H9 (cell line): ENCODE data around the gene CCDC7. TPM values are rescaled to one million over a fixed set of nuclear protein-coding genes. Genes with fewer than 3 reads are reported as not detected.

Experiments used
- DNase-seq: peaks from one replicate; pipeline ENCODE4 v3.0.0-alpha.2; 2017
- H2AFZ ChIP-seq: one replicate; pipeline ENCODE4 v1.6.1; 2013; ENCODE audit warnings: mild to moderate bottlenecking, low read length, control low read depth, moderate library complexity
- H2AK5ac ChIP-seq: 2 replicates; pipeline ENCODE4 v1.6.1; 2013; ENCODE audit warnings: low read length, control low read depth, mixed read lengths; ENCODE audit not compliant: insufficient read length
- H2BK120ac ChIP-seq: one replicate; pipeline ENCODE4 v1.6.1; 2013; ENCODE audit warnings: low read depth, mild to moderate bottlenecking, low read length, control low read depth, inconsistent platforms; ENCODE audit not compliant: poor library complexity, severe bottlenecking
- H2BK12ac ChIP-seq: 2 replicates; pipeline ENCODE4 v1.6.1; 2013; ENCODE audit warnings: low read length, control low read depth, mixed read lengths, low read depth; ENCODE audit not compliant: insufficient read length
- H2BK15ac ChIP-seq: 2 replicates; pipeline ENCODE4 v1.6.1; 2013; ENCODE audit warnings: low read depth, low read length, control low read depth
- H2BK20ac ChIP-seq: one replicate; pipeline ENCODE4 v1.6.1; 2013; ENCODE audit warnings: low read depth, mild to moderate bottlenecking, low read length, control low read depth, inconsistent platforms; ENCODE audit not compliant: poor library complexity, severe bottlenecking
- H2BK5ac ChIP-seq: 2 replicates; pipeline ENCODE4 v1.6.1; 2013; ENCODE audit warnings: low read length, control low read depth, mixed read lengths; ENCODE audit not compliant: insufficient read length
- H3K14ac ChIP-seq: 2 replicates; pipeline ENCODE4 v1.6.1; 2013; ENCODE audit warnings: low read length, control low read depth; ENCODE audit not compliant: insufficient read depth
- H3K18ac ChIP-seq: 2 replicates; pipeline ENCODE4 v1.6.1; 2013; ENCODE audit warnings: low read depth, mild to moderate bottlenecking, mixed read lengths, low read length, control low read depth; ENCODE audit not compliant: insufficient read length
- H3K23ac ChIP-seq: 2 replicates; pipeline ENCODE4 v1.6.1; 2013; ENCODE audit warnings: low read length, control low read depth, mixed read lengths, low read depth; ENCODE audit not compliant: insufficient read length
- H3K23me2 ChIP-seq: 2 replicates; pipeline ENCODE4 v1.6.1; 2013; ENCODE audit warnings: low read depth, mild to moderate bottlenecking, mixed read lengths, low read length, control low read depth; ENCODE audit not compliant: insufficient read length, poor library complexity, severe bottlenecking
- H3K27ac ChIP-seq: 2 replicates; pipeline ENCODE4 v1.5.1; 2013; ENCODE audit warnings: low read length, control low read depth, mixed read lengths, low read depth; ENCODE audit not compliant: insufficient read length
- H3K27me3 ChIP-seq: 2 replicates; pipeline ENCODE4 v1.6.1; 2013; ENCODE audit warnings: low read length, control low read depth, inconsistent platforms; ENCODE audit not compliant: insufficient read depth
- H3K4ac ChIP-seq: 2 replicates; pipeline ENCODE4 v1.6.1; 2013; ENCODE audit warnings: low read depth, mild to moderate bottlenecking, control low read depth, inconsistent platforms, low read length, moderate library complexity
- H3K4me1 ChIP-seq: 2 replicates; pipeline ENCODE4 v1.6.1; 2013; ENCODE audit warnings: low read length, control low read depth, inconsistent platforms; ENCODE audit not compliant: insufficient read depth
- H3K4me2 ChIP-seq: 2 replicates; pipeline ENCODE4 v1.6.1; 2013; ENCODE audit warnings: low read length, control low read depth, mixed read lengths; ENCODE audit not compliant: insufficient read length, insufficient read depth
- H3K56ac ChIP-seq: 2 replicates; pipeline ENCODE4 v1.6.1; 2013; ENCODE audit warnings: low read depth, mild to moderate bottlenecking, mixed read lengths, low read length, control low read depth; ENCODE audit not compliant: insufficient read length
- H3K79me1 ChIP-seq: 2 replicates; pipeline ENCODE4 v1.6.1; 2013; ENCODE audit warnings: low read depth, mild to moderate bottlenecking, moderate library complexity, low read length, control low read depth, inconsistent platforms; ENCODE audit not compliant: insufficient read depth, poor library complexity, severe bottlenecking
- H3K79me2 ChIP-seq: 2 replicates; pipeline ENCODE4 v1.6.1; 2013; ENCODE audit warnings: low read length, control low read depth, inconsistent platforms; ENCODE audit not compliant: insufficient read depth
- H3K9ac ChIP-seq: 2 replicates; pipeline ENCODE4 v1.6.1; 2013; ENCODE audit warnings: low read length, control low read depth, mixed read lengths; ENCODE audit not compliant: insufficient read length; ENCODE audit errors: extremely low read depth
- H3K9me3 ChIP-seq: one replicate; pipeline ENCODE4 v1.6.1; 2013; ENCODE audit warnings: low read depth, low read length, inconsistent platforms; ENCODE audit not compliant: control insufficient read depth
- H3T11ph ChIP-seq: one replicate; pipeline ENCODE4 v1.6.1; 2013; ENCODE audit warnings: mild to moderate bottlenecking, low read length, control low read depth, inconsistent platforms
- H4K20me1 ChIP-seq: one replicate; pipeline ENCODE4 v1.6.1; 2013; ENCODE audit not compliant: control insufficient read depth, insufficient read length, insufficient read depth
- H4K5ac ChIP-seq: 2 replicates; pipeline ENCODE4 v1.6.1; 2013; ENCODE audit warnings: low read depth, mild to moderate bottlenecking, mixed read lengths, low read length, control low read depth; ENCODE audit not compliant: insufficient read length
- H4K8ac ChIP-seq: replicated peaks from 2 replicates; pipeline ENCODE4 v1.6.1; 2013; ENCODE audit warnings: low read length, control low read depth, mixed read lengths, low read depth; ENCODE audit not compliant: insufficient read length
- H4K91ac ChIP-seq: 2 replicates; pipeline ENCODE4 v1.6.1; 2013; ENCODE audit warnings: low read depth, mild to moderate bottlenecking, moderate library complexity, mixed read lengths, low read length, control low read depth; ENCODE audit not compliant: insufficient read length
- H3K27ac Mint-ChIP-seq, 3 experiments: 2 replicates in 2 of 3; 3 replicates in 1 of 3; pipeline ENCODE4 v1.8.0; 2020 to 2021; ENCODE audit warnings: mixed read lengths in 3 of 3, mild to moderate bottlenecking in 1 of 3, moderate library complexity in 1 of 3
- H3K27me3 Mint-ChIP-seq: 2 replicates; pipeline ENCODE4 v1.8.0; 2021; ENCODE audit warnings: low read depth, mild to moderate bottlenecking, moderate library complexity, mixed read lengths
- H3K36me3 Mint-ChIP-seq, 3 experiments: 2 replicates in 2 of 3; 3 replicates in 1 of 3; pipeline ENCODE4 v1.8.0; 2020 to 2021; ENCODE audit warnings: low read depth in 3 of 3, mixed read lengths in 3 of 3; ENCODE audit not compliant: insufficient read depth in 1 of 3
- H3K4me1 Mint-ChIP-seq, 2 experiments: 2 replicates each; pipeline ENCODE4 v1.8.0; 2020; ENCODE audit warnings: mixed read lengths in 2 of 2
- H3K4me3 Mint-ChIP-seq, 2 experiments: 2 replicates in 1 of 2; 3 replicates in 1 of 2; pipeline ENCODE4 v1.8.0; 2020 to 2021; ENCODE audit warnings: mild to moderate bottlenecking in 2 of 2, mixed read lengths in 2 of 2, moderate library complexity in 1 of 2
- H3K9me3 Mint-ChIP-seq, 2 experiments: 2 replicates in 1 of 2; 3 replicates in 1 of 2; pipeline ENCODE4 v1.8.0; 2020; ENCODE audit warnings: mild to moderate bottlenecking in 2 of 2, mixed read lengths in 2 of 2, moderate library complexity in 1 of 2
- WGBS: extraction: QIAGEN DNeasy Blood & Tissue Kit; methylation state at CpG from one replicate; pipeline ENCODE4 v1.1.7; 2013; ENCODE audit warnings: missing lambda C conversion rate, low lambda C conversion rate, mixed read lengths; ENCODE audit not compliant: insufficient read length; ENCODE audit errors: extremely low coverage; 5-methylcytosine and 5-hydroxymethylcytosine counted together
- total RNA-seq: library from RNA; stranded (reverse); gene quantifications from 2 replicates; pipeline ENCODE4 v1.2.1, GENCODE V29; 2021
- TF ChIP-seq, protein P1 (sequence below): fragments of 200-600 bp; sonication (generic); conservative IDR thresholded peaks from 3 replicates; pipeline ENCODE4 v1.8.0; 2021; ENCODE audit warnings: antibody characterized with exemption, mild to moderate bottlenecking

CCDC7 gene
- total RNA-seq, 1 experiment from 2014 or later, result 1.6 TPM

DNA sequence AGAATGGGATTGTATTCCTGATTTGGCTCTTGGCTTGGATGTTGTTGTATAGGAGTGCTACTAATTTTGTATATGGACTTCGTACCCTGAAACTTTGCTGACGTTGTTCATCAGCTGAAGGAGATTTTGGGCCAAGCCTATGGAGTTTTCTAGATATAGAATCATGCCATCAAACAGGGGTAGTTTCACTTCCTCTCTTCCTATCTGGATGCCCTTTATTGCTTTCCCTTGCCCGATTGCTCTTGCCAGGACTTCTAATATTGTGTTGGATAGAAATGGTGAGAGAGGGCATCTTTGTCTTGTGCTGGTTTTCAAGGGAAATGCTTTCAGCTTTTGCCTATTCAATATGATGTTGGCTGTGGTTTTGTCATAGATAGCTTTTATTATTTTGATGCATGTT is 92.3 kb downstream of the CCDC7 start:
- no peaks in the 10 kb centered on the region for H4K20me1 ChIP-seq
- Mint-ChIP-seq H3K4me3 (no peak overlapping the region), H3K36me3 (peaks cover 0 to 8% (median 0%) of the 10 kb centered on the region in 3 experiments; a peak in 2 of 7 replicates), H3K27me3 (no peaks in the 10 kb centered on the region), H3K9me3 (peaks cover 10 to 16% of the 10 kb centered on the region in 2 experiments), H3K4me1 (peaks cover 3% of the 10 kb centered on the region in 2 experiments; a peak in 1 of 4 replicates), H3K27ac (no peak overlapping the region)
- no peaks in the 10 kb centered on the region for H3K27me3 ChIP-seq
- H2AFZ ChIP-seq, result no peak overlapping the region
- no peak overlapping the region for H3K23ac ChIP-seq
- no peak overlapping the region for H3K18ac ChIP-seq
- no peak overlapping the region for H2AK5ac ChIP-seq
- no peak overlapping the region for H3K27ac ChIP-seq
- H2BK20ac ChIP-seq, result no peak overlapping the region
- no peak overlapping the region for H4K91ac ChIP-seq
- H3K9ac ChIP-seq, result no peak overlapping the region
- no peak overlapping the region for H3K4ac ChIP-seq
- no peak overlapping the region for H2BK12ac ChIP-seq
- no peak overlapping the region for H2BK5ac ChIP-seq
- WGBS, result no CpG with 5 or more reads among the region's 3 CpGs
- no peak overlapping the region for H3K14ac ChIP-seq
- H3K4me2 ChIP-seq, result no peak overlapping the region
- no peaks in the 10 kb centered on the region for H3K4me1 ChIP-seq
- TF ChIP-seq, protein P1, sequence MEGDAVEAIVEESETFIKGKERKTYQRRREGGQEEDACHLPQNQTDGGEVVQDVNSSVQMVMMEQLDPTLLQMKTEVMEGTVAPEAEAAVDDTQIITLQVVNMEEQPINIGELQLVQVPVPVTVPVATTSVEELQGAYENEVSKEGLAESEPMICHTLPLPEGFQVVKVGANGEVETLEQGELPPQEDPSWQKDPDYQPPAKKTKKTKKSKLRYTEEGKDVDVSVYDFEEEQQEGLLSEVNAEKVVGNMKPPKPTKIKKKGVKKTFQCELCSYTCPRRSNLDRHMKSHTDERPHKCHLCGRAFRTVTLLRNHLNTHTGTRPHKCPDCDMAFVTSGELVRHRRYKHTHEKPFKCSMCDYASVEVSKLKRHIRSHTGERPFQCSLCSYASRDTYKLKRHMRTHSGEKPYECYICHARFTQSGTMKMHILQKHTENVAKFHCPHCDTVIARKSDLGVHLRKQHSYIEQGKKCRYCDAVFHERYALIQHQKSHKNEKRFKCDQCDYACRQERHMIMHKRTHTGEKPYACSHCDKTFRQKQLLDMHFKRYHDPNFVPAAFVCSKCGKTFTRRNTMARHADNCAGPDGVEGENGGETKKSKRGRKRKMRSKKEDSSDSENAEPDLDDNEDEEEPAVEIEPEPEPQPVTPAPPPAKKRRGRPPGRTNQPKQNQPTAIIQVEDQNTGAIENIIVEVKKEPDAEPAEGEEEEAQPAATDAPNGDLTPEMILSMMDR, result no peak
- no peaks in the 10 kb centered on the region for H3K9me3 ChIP-seq
- H4K5ac ChIP-seq, result no peak overlapping the region
- no peak overlapping the region for H3T11ph ChIP-seq
- H3K56ac ChIP-seq, result no peak overlapping the region
- H2BK120ac ChIP-seq, result no peak overlapping the region
- no peak for DNase-seq
- no peak overlapping the region for H2BK15ac ChIP-seq
- H3K23me2 ChIP-seq, result no peaks in the 10 kb centered on the region
- H3K79me2 ChIP-seq, result no peaks in the 10 kb centered on the region
- no peaks in the 10 kb centered on the region for H3K79me1 ChIP-seq
- no peak overlapping the region for H4K8ac ChIP-seq
